Activated gamma-delta T cell treated with anti-CD3 and anti-CD28 coated beads, Interleukin-2, amount 50 U/mL, for 16 hours (primary cell): ENCODE data around the gene PPM1F.

Experiments
- DNase-seq: peaks from one replicate; pipeline ENCODE4 v3.0.0-alpha.2; 2020; ENCODE audit warnings: low read depth

The PPM1F gene

GRCh38 chr22:21960200-21961126, 7.8 kb upstream of the PPM1F start:
- DNase-seq: no peak

GRCh38 chr22:21959274-21960074, 6.8 kb upstream of the PPM1F start:
- no peak for DNase-seq

DNA sequence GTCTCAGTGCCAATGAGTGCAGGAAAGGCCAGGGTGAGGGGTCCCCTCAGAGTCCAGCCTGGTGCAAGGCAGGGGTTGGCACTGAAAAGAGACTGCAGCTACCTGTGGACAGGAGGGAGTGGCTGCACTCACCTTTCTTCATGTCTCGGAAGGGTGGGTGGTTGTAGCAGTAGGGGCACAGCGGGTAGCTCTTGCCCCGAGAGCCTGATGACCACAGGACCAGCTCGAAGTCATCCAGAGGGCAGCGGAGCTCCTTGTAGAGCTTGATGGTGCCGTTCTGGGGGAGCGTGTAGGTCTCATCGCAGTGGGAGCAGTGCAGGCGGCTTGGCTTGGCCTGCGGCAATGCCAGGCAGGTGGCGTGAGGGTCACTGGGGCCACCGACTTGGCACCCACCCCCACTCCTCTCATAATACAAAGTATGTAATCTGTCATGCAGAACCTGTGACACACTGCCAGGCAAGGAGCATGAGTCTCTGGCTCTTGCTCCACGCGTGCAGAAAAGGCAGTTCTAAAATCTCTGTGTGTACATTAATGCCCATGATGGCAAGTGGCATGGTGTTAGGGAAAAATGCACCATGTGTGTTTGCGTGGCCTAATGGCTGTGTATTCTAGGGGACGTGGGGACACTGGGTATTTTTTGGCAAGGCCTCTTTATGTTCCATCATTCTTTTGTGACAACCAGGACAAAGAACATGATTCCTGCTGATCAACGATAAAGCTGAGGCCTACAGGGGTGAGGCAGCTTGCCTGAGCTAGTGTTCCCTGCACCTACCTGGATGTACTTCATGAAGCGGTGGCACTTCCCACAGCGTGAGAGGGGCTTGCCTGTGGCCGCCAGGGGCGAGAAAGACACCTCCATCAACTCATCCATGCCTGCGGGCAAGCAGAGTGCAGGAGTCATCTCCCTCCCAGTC, 6.0 kb upstream of the PPM1F start:
- DNase-seq: no peak

- no peak for DNase-seq
Observed at GRCh38 chr22:21951931-21952465, 650 bp downstream of the PPM1F start.

GRCh38 chr22:21951062-21951461, 1.6 kb downstream of the PPM1F start:
- DNase-seq: no peak

GRCh38 chr22:21949948-21950347, 2.7 kb downstream of the PPM1F start:
- no peak for DNase-seq

GRCh38 chr22:21949569-21949918, 3.1 kb downstream of the PPM1F start:
- DNase-seq: no peak

GRCh38 chr22:21948824-21949568, 3.7 kb downstream of the PPM1F start:
- no peak for DNase-seq

DNA sequence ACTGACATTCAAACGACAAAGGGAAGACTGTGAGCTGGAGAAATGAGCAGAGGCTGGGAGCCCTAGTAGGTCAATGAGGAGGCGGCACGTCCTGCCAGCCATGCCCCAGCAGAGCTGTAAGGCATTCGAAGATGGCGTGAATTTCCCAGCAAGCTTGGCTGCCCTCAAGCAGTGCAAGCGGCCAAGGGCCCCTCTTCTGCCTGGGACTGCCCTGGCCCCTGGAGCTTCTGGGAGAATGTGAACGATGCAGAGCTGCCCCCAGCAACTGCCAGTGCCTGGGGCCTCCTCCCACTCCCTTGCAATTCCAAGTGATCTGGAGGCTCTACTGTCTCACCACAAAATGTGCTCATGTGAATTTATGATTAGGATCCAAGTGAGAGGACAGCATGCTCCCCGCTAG, 4.3 kb downstream of the PPM1F start:
- no peak for DNase-seq

DNA sequence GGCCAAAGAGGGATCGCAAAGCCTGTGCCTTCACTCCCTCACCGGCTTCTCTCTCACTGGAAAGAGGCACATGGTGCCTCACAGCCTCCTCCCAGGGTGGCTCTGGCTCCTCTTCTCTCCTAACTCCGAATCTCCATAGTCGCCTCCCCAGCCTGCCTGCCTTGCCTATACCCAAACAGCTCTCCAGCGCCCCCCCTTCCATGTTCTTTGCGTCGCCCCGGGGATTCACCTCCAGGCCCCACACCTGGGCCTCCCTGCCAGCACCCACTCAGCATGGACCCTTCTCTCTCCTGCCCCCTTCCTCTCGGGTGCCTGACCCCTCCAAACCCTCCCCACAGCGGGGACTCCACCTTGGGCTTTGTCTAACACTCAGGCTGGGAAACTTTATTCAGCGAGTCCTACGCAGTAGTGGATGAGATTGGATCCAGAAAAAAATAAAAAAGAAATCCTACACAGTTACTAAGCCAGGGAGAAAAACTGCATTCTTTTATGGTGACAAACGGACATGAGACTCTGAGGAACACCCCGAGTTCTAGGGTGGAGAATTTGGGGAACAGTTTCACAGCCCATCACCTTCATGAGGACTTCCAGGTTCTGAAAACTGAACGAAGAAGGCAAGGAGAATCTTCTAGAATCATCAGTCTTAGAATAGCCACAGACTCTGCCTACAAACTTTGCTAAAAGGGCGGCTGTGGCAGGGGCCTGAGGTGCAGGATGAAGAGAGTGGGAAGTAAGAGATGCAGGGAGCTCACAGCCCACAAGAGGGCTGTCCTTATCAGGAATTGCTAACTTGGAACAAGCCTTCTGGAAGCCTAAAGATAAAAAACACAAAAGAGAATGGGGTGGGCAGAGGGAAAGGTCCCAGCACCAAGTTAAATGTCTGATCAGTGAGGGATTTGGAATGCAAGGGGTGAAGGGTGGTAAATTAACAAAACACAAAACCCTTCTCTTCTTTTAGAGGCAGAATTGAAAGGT, 5.3 kb downstream of the PPM1F start:
- DNase-seq: no peak

DNA sequence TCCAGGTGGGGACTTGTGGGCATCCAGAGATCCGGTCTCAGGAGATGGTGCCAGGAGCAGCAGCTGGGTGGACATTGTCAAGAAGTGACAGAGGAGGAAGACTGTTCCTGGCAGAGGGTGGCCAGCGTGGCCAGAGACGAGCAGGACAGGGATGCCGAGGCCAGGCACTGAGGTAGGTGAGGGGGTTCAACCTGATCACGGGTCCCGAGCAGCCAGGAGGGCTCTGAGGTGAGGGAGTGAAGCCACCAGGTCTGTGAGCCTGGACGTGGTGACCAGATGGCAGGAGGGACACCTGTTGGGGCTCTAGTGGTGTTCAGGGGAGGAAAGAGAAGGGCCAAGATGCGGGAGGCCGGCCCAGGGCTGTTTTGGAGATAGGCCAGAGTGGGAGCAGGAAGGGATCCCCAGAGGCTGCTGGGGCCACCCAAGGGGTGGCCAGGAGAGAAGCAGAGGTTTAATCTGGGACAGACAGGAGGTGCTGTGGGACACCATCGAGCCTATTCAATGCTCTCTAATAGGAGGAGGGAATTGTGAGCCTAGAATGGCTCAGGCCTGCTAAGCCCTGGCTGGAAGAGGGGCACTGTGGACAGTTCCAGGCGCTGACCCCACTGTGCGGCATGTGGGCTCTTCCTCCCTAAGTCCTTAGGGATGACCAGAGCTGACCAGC, 6.3 kb downstream of the PPM1F start:
- no peak for DNase-seq

DNA sequence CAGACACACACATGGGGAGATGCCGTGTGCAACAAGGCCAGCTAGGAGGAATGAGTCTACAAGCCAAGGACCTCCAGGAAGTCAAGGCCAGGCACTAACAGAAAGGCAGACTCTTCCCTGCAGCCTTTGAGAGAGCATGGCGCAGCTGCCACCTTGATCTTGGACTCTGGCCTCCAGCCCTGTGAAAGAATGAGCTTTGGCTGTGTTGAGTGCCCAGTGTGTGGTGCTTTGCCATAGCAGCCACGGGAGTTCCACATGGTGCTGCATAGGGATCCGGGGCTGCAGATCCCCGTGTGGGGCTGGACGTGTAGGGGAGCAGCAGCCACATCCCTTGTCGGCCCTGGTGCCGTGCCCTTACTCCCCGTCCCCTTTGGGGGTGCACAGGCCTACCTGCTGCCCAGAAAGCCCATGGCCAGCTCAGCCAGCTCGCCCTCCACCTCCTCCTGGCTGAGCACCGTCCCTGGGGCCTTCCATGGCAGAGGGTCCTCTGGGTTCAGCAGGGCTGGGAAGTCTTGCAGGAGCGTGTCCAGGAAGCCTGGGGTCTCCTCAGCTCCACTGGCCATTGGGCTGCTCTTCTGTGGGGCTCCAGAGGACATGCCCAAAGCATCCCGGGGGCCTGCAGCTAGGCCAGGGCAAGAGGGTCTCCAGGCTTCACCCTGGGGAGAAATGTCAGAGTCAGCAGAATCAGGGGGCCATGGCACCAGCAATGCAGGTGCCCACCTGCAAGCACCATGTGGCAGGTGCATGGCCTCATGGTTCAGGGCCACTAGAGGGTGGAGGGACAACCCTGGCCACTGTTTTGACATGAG, 7.0 kb downstream of the PPM1F start:
- DNase-seq: no peak

DNA sequence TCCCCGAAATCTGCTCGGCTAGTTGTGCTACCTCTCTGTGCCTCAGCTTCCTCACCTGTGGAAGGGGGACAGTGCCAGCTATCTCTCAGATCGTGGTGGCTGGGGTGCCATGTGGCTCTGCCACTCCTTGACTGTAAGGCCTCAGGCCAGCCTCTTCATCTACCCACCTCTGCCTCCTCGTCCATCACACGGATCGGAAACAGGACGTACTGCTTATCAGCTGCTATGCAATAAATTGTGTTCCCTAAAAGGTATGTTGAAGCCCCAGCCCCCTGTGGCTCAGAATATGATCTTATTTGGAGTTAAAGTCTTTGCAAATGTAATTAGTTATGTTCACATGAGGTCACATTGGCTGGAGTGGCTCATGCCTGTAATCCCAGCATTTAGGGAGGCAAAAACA, 7.8 kb downstream of the PPM1F start:
- no peak for DNase-seq

DNA sequence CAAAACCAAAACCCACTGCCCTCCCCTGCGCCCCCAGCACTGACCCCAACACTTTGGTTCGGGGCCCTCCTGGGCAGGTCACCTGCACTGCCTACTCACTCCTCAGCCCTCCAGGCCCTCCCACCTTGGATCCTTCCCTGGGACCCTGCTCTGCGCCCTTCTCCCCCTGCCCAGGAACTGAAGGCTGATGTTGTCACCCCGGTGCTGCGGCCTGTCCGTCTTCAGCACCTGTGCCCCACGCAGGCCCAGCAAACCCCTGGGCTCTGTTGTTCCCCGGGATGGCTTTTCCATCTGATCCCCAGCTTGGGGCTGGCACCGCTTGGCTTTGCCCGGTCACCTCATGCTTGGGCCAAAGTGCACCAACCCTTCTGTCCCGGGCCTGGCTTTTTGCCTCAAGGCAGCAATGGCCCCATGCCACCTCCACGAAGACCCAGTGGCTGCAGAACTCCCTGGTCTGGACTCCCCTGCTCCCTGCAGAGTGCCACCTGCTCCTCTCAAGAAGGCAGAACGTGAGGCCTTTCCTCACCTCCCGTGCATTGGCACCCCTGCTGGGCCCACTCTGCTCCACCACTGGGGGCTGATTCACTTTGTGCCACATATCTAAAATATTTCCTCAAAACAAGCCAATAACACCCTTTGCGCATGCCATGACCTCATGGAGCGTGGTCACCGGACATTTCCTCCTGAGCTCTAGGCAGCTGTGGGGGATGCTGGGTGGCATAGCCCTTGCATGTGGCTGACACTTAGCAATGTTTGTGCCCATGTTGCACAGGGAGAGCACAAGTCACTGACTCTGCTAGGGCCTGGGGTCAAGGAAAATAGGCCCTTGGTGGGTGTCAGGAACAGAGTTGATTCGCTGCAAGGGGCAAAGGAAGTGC, 8.8 kb downstream of the PPM1F start:
- no peak for DNase-seq

DNA sequence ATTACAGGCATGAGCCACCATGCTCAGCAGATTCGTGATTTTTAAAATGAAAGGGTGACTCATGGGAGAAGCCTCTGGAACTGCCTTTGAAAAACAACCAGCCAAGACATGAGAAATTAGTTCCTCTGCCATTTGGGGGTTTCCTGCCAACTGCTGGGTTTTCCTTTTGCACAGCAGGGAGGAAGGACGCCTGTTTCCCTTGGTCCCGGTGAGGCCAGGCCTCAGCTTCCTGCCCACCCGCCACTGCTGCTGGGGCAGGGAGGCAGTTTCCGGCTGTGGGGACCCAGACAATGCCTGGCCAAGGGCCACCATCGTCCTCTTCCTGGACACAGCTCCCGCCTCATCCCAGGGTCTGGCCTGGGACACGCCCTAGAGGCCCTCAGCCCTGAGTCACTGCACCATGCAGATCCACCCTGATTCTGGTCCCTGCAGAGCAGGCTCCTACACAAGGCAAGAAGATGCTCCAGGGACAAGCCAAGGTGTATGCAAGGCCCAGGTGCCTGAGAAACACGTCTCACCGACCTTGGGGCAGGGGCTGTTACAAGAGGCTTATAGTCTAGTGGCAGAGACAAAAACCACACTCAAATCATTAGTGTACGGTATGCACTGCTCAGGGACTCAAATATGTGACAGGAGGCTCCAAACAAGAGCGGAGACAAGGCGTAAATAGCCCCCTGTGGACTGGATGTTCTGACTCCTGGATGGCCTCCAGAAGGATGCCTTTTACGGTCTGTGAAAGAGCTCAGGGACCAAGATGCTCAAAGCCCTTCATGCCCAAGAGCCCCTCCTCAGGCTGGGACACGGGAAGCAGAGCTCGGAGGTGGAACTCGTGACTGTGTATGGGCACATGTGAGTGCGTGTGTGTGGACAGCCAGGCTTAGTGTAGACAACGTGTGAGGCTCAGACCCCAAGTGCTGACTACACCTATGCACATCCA, 10.0 kb downstream of the PPM1F start:
- no peak for DNase-seq

DNA sequence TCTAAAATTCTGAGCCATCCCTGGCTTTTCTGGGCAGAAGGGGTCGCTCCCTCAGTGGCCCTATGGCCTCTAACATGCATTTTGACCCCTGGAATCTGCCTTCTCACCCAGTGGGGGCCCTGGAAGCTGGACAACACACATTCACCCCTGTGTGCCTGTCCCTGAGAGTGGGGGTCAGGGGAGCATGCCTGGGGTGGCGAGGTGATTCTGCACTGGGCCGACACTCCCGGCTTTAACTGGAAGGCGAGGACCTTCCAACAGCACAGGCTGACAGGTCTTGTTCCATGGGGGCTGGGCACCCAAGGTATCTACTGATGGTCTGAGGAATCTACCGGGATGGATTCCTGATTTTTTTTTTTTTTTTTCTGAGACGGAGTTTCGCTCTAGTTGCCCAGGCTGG, 10.7 kb downstream of the PPM1F start:
- DNase-seq: no peak
